ENCODE results near the gene SERGEF.

- TF ChIP-seq CTCF (IDR thresholded peaks at IDR 0.05) = no peak
- no peak for TF ChIP-seq POLR2A (IDR thresholded peaks at IDR 0.05; ENCODE audit: low read depth)
Observed at GRCh38 chr11:17802491-17802890, 210.4 kb downstream of the SERGEF start.

All from esophagus muscularis mucosa (tissue), 3 donors.